Thymus (tissue), 2 donors: ENCODE data around the gene ZNF121. TPM values are rescaled to one million over a fixed set of nuclear protein-coding genes. Genes with fewer than 3 reads are reported as not detected.

ENCODE experiments used
- polyA plus RNA-seq: library from polyadenylated mRNA; stranded (reverse); fragments of 200-250 nt; gene quantifications from one replicate; pipeline ENCODE4 v1.2.3, GENCODE V29; 2013
- total RNA-seq: library from RNA; stranded (reverse); fragments of 120-200 nt; gene quantifications from one replicate; pipeline ENCODE4 v1.2.4, GENCODE V29; 2013
- donor health status: healthy.

ZNF121 gene
- total and polyA plus RNA-seq, 2 donors = 15.3 to 26.1 TPM

Other genes with a start within 250 kb of the ZNF121 start
- gene ZNF177, start 221.5 kb downstream of the ZNF121 start, total RNA-seq = 2.9 TPM
- gene ZNF177, start 221.5 kb downstream of the ZNF121 start, polyA plus RNA-seq = 13.8 TPM
- gene ZNF266, start 148.9 kb downstream of the ZNF121 start, total RNA-seq = 25.7 TPM
- 151 TPM for gene ZNF266, start 148.9 kb downstream of the ZNF121 start, polyA plus RNA-seq
- gene ZNF560, start 85.9 kb downstream of the ZNF121 start, total RNA-seq = 0.05 TPM
- 0.21 TPM for gene ZNF560, start 85.9 kb downstream of the ZNF121 start, polyA plus RNA-seq
- gene ZNF426, start 45.9 kb downstream of the ZNF121 start, total RNA-seq = 11.1 TPM
- gene ZNF426, start 45.9 kb downstream of the ZNF121 start, polyA plus RNA-seq = 5.0 TPM
- gene ZNF561, start 36.7 kb upstream of the ZNF121 start, total RNA-seq = 26.5 TPM
- gene ZNF561, start 36.7 kb upstream of the ZNF121 start, polyA plus RNA-seq = 32.4 TPM
- 22.6 TPM for gene ZNF562, start 90.6 kb upstream of the ZNF121 start, total RNA-seq
- 10.3 TPM for gene ZNF562, start 90.6 kb upstream of the ZNF121 start, polyA plus RNA-seq
- 10.1 TPM for gene ZNF846, start 184.2 kb upstream of the ZNF121 start, total RNA-seq
- gene ZNF846, start 184.2 kb upstream of the ZNF121 start, polyA plus RNA-seq = 23.1 TPM
- gene FBXL12, start 234.6 kb upstream of the ZNF121 start, total RNA-seq = 28.4 TPM
- gene FBXL12, start 234.6 kb upstream of the ZNF121 start, polyA plus RNA-seq = 40.1 TPM
- 577 TPM for gene UBL5, start 243.4 kb upstream of the ZNF121 start, total RNA-seq
- 749 TPM for gene UBL5, start 243.4 kb upstream of the ZNF121 start, polyA plus RNA-seq